Body of pancreas (tissue), 4 donors: ENCODE data around the gene GPX7.

Experiments
- POLR2A ChIP-seq, 3 donors: fragments of 450-650 bp; IDR thresholded peaks; one replicate each; pipeline ENCODE4 v1.6.1; 2016; ENCODE audit warnings: antibody characterized with exemption in 3 of 3, mild to moderate bottlenecking in 2 of 3
- TF ChIP-seq, protein P1 (sequence below), 7 experiments: fragments of 450-650 bp in 4 of 7; fragments of 200-600 bp in 3 of 7; sonication (generic) in 3 of 7; IDR thresholded peaks; one replicate each; pipeline ENCODE4 v1.5.1; 2016 to 2019; ENCODE audit warnings: antibody characterized with exemption in 7 of 7

- TF ChIP-seq, protein P1, sequence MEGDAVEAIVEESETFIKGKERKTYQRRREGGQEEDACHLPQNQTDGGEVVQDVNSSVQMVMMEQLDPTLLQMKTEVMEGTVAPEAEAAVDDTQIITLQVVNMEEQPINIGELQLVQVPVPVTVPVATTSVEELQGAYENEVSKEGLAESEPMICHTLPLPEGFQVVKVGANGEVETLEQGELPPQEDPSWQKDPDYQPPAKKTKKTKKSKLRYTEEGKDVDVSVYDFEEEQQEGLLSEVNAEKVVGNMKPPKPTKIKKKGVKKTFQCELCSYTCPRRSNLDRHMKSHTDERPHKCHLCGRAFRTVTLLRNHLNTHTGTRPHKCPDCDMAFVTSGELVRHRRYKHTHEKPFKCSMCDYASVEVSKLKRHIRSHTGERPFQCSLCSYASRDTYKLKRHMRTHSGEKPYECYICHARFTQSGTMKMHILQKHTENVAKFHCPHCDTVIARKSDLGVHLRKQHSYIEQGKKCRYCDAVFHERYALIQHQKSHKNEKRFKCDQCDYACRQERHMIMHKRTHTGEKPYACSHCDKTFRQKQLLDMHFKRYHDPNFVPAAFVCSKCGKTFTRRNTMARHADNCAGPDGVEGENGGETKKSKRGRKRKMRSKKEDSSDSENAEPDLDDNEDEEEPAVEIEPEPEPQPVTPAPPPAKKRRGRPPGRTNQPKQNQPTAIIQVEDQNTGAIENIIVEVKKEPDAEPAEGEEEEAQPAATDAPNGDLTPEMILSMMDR (IDR thresholded peaks at IDR 0.05), result no peak
- TF ChIP-seq POLR2A (IDR thresholded peaks at IDR 0.05), result no peak
Measured at GRCh38 chr1:52592637-52593323, 9.4 kb upstream of the GPX7 start.
